GM19328 (cell line): ENCODE results near the gene FOXR1.
"Not testable (repeated sequence)": the region's sequence is repeated elsewhere in the genome, so short reads cannot be mapped to it uniquely, and the experiment has no call there.

Experiments used
- ATAC-seq: cut with Tn5 transposase; IDR thresholded peaks from one replicate; pipeline ENCODE4 v1.9.1; 2021; ENCODE audit warnings: mild to moderate bottlenecking, moderate library complexity; ENCODE audit not compliant: unreplicated experiment

Gene FOXR1

DNA sequence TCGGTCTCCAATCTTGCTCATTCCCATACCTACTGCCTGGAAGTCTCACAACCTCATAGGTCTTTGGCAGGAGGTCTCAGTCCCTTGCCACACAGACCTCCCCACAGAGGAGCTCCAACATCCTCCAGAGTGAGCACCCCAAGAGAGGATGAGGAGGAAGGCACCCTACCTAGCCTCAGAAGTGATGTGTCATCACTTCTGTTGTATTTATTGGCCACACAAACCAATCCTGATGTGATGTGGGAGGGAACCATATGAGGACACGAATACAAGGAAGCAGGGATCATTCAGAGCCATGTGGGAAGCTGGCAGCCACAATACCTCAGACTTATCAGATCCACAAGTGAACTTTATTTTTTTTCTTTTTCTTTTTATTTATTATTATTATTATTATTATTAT, 24.5 kb upstream of the FOXR1 start:
- no peak for ATAC-seq

DNA sequence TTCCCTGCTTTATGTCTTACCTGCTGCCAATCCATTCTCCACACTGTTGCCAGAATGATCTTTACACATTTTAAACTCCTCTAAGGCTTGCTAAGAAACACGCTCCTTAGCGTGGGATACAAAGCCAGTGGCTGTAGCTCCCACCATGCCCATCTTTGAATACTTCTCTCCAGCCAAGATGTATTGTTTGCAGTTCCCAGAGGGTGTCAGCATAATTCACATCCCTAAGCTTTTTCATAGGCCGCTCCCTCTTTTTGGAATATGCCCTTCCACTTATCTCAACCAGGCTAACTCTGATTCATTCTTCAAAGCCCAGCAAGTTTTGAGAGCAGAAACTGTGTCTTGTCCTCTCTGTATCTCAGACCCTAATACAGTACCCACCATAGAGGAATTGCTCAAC, 23.6 kb upstream of the FOXR1 start:
- ATAC-seq: no peak

DNA sequence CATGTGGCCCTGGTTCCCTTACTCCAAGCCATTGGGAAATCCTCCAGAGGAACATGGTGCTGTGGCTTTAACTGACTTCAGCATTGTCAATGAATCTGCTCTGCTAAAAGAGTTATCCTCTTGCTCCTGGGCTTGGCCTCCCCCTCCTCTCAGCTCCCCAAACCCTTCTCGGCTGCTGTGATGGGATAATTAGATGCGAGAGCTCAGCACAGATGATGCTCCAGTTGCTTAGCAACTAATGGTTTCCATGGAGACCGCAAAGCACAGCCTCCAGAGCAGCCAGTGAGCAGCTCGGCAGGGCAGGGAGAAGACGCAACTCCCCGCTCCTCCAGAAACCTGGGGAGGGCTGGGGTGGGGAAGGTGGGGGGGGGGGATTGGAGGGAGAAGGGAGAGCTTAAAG, 18.3 kb upstream of the FOXR1 start:
- ATAC-seq: no peak

DNA sequence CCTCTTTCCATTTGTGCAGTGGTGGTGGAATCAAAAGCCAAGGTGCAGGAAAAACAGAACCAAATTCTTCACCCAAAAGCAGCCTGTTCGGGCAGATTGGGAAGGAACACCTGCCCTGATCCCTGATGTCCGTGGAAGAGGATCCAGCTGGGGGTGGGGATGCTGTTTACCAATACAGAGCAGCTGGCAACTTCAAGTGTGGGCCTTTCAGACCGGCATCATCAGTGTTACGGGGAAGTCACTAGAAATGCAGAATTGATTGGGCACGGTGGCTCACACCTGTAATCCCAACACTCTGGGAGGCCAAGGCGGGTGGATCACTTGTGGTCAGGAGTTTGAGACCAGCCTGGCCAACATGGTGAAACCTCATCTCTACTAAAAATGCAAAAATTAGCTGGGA, 17.6 kb upstream of the FOXR1 start:
- not testable (repeated sequence) for ATAC-seq

DNA sequence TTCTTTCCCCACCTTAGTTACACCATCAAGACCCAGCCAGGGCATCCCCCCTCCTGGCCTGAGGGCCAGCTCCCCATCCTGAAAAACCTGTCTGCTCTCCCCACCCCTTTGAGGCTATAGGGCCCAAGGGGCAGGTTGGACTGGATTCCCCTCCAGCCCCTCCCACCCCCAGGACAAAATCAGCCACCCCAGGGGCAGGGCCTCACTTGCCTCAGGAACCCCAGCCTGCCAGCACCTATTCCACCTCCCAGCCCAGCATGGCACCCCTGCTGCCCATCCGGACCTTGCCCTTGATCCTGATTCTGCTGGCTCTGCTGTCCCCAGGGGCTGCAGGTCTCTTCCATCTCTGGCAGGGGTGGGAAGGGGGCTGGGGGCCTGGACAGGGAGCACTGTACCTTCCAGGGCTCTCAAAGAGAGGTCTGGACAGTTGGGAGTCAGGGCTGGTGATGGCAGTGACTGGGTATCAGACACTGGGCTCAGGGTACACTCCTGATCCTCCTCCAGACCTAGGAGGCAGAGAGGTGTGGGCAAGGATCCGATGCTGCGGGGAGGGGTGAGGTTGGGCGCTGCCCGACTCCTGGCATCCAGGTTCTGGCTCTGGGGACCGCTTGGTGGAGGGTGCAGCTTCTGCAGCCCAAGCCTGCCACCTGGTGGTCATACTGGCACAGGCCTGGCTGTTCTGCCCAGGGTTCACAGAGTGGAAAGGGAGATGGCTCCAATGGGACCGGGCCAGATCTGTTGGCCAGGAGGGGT, 15.3 kb upstream of the FOXR1 start, which contains the start of gene UPK2:
TSS of gene UPK2 (plus strand) at position 205 of the 753 bp plus-strand sequence. CDS start at position 258, 53 bp downstream.
- no peak for ATAC-seq

DNA sequence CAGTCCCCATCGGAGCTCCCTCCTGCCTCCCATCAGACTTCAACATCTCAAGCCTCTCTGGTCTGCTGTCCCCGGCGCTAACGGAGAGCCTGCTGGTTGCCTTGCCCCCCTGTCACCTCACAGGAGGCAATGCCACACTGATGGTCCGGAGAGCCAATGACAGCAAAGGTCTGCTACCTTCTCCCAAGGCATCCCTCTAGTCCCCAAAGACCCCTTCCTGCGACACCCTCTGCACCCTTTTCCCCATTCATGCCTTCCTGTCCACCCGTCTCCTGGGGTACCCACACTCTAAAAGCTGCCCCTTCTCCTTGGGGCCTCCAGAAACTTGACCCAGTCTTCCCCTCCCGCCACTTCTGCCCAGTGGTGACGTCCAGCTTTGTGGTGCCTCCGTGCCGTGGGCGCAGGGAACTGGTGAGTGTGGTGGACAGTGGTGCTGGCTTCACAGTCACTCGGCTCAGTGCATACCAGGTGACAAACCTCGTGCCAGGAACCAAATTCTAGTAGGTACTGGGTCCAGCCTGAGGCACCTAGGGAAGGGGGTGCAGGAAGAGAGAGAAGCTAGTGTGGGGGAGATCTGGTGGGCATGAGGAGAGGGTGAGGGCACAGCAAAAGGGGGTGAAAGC, 14.6 kb upstream of the FOXR1 start:
- no peak for ATAC-seq

DNA sequence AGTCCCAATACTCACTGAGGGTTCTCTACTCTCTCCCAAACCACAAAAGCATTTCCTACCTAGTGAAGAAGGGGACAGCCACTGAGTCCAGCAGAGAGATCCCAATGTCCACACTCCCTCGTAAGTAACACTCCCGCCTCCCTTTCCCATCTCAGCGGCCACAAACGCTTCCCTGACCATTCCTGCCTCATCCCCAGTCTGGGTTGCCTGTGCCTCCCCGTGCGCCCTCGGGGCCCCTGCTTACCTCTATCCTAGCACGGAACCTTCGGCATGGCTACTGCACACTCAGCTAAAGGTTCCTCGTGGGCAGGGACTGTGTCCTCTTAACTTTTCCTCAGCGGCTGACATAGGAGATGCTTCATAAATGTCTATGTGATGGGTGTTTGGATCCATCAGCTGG, 14.0 kb upstream of the FOXR1 start:
- no peak for ATAC-seq

DNA sequence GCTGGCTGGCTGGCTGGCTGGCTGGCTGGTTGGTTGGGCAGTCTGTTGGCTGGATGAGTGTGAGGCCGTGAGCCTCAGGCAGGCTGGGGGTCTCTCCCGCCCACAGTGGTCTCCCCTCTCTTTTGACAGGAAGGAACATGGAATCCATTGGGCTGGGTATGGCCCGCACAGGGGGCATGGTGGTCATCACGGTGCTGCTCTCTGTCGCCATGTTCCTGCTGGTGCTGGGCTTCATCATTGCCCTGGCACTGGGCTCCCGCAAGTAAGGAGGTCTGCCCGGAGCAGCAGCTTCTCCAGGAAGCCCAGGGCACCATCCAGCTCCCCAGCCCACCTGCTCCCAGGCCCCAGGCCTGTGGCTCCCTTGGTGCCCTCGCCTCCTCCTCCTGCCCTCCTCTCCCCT, 13.6 kb upstream of the FOXR1 start:
- ATAC-seq: no peak

DNA sequence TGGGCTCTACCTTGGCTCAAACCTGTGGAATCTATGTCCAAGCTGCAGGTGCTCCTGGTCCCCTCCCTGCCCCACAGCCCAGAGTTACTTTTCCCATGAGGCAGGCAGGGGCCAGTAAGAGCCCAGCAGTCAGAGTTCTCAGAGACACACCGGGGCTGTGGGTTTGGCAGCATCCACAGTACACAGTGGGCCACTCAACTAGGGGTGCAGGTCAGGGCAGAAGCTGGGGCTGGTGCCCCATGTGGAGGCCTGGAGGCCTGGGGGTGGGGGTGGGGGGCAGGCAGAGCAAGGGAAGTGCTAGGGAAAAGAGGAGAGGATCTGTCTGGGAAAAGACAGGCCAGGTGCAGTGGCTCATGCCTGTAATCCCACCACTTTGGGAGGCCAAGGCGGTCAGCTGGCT, 13.0 kb upstream of the FOXR1 start:
- ATAC-seq: no peak

DNA sequence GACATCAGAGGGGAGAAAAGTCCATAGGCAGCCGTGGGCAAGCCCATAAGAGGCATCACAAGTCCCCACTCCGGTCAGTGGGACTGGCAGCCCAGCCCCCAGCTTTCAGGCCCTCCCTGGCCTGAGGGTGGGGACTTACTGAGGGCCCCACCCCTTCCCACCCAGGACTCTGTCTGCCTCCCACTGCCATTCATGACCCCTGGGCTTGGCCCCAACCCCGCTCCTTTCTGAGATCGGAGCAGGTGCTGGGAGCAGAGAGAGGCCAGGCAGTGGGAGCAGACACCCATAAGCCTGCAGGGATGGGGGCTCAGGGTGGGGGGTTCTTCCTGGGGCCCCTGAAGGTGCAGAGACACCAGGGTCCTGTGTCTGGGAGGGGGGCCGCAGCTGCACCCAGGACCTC, 10.4 kb upstream of the FOXR1 start:
- ATAC-seq: no peak

DNA sequence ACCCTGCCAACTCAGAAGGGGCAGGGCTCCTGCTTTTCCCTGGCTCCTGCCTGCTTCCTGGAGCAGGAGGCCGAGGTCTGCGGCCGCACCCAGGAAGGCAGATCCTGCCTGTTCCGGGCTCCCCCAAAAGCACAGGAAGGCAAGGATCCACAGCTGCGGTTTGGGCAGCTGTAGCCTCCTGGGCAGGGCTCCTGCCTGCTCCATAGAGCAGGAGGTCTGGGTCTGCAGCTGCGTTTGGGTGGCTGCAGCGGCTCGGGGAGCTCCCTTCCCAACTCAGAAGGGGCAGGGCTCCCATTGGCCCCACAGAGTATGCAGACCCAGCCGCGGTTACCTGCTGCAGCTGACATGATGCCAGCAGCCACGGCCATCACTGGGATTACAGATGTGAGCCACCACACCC, 10.0 kb upstream of the FOXR1 start:
- no peak for ATAC-seq

DNA sequence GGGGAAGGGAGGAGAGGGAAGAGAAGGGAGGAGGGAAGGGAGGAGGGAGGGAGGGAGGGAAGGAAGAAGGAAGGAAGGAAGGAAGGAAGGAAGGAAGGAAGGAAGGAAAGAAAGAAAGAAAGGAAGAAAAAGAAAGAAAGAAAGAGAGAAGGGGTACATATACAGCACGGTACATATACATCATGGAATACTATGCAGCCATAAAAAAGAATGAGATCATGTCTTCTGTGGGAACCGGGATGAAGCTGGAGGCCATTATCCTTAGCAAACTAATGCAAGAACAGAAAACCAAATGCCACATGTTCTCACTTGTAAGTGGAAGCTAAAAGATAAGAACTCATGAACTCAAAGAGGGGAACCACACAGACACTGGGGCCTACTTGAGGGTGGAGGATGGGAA, 2.1 kb upstream of the FOXR1 start:
- not testable (repeated sequence) for ATAC-seq

DNA sequence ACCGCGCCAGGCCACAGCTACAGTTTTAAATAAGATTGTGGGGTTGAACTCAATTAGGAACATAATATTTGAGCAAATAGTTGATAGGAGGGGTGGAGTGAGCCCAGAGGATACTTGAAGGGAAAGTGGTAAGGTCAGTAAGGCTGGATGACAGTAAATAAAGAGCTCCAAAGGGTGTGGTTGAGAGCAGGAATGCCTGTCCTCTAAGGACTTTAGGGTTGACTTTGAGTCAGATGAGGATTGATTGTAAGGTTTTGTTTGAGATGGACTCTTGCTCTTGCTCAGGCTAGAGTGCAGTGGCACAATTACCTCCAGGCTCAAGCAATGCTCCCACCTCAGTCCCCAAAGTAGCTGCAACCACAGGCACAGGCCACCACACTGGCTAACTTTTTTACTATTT, 2.4 kb downstream of the FOXR1 start:
- no peak for ATAC-seq

DNA sequence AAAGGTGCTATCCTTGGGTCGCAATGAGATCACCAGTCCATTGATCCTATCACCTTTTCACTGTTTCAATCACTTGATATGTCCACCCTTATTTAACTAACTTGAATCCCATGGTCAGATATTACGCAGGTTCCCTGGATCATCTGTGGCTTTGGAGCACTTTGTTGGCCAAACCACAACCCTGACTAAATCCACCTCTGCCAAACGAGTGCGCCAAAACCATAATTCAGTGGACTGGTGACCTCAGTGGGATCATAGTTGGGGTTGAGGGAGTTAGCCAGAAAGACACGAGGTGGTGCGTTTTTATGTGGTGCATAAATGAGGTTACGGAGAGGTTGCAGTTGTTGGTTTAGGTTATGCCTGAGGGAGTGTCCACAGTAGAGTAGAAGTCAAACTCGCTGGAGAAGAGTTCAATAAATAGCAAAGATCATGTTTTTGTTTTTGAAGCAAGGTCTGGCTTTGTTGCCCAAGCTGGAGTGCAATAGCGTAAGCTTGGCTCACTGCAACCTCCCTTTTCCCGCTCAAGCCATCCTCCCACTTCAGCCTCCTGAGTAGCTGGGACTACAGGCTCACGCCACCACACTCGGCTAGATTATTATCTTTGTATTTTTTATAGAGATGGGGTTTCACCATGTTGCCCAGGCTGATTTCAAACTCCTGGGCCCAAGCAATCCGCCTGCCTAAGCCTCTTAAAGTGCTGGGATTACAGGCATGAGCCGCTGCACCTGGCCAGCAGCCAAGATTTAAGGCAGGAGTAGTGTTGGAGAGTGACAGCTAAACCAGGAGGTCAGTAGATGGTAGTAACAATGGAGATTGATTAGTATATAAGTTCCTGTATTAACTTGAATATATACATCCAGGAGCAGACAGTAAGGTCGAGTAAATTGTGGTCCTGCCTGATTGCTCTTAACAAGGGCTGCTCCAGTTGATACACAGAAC, 4.5 kb downstream of the FOXR1 start:
- no peak for ATAC-seq

DNA sequence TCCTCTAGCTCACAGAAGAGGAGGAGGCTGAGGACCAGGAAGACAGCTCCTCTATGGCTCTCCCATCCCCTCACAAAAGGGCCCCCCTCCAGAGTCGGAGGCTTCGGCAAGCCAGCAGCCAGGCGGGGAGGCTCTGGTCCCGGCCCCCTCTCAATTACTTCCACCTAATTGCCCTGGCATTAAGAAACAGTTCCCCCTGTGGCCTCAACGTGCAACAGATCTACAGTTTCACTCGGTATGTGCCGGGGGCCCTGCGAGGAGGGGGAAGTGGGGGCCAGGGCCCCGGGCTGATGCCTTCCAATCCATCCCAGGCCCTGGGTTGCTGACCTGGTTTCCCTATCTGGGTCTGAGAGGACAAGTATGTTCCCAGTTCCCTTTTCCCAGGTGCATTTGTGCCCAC, 7.9 kb downstream of the FOXR1 start:
- no peak for ATAC-seq

DNA sequence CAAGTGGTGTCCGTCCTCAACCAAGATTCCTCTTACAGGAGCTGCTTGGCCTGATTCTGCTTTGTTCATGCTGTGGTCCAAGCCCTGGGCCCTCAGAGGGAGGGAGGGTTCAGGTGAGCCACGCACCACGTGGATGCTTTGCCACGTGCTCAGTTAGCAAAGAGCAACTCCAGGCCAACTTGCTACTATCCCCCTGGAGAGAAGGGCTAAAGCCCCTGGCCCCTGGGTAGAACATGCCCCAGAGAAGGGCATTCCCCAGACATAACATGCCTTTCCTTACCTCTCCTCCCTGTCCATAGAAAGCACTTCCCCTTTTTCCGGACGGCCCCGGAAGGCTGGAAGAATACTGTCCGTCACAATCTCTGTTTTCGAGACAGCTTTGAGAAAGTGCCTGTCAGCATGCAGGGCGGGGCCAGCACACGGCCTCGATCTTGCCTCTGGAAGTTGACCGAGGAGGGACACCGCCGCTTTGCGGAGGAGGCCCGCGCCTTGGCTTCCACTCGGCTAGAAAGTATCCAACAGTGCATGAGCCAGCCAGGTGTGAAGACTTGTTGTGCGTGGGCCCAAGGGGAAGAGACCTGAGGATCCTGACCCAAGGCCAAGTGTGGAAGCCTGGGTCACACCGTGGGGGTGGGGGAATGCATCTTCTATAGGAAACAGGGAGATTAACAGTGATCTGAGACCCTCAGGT, 8.8 kb downstream of the FOXR1 start:
- ATAC-seq: no peak

DNA sequence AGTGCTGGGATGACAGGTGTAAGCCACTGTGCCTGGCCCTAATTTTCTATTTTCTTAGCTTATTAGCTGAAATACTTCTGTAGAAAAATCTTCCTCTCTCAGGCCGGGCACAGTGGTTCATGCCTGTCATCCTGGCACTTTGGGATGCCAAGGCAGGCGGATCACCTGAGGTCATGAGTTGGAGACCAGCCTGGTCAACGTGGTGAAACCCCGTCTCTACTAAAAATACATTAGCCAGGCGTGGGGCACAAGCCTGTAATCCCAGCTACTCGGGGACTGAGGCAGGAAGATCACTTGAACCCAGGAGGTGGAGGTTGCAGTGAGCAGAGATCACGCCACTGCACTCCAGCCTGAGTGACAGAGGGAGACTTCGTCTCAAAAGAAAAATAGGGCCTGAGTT, 12.8 kb downstream of the FOXR1 start:
- not testable (repeated sequence) for ATAC-seq

DNA sequence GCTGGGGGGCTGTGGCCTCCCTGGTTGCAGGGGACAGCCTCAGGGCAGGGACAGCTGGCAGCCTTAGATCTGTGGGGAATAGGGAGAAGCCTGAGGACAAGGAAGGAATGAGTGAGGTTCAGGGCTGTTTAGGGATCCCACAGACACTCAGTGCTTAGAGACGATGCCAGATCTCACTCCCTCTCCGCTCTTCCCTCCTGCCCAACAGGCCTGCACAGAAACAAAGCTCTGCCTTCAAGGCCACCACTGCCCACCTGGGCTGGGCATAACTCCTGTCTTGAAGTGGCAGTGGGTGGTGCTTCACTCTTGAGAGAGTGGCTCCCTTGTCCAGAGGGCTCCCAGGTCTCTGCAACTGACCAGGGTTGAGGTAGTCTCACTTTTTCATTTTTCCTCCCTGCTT, 13.3 kb downstream of the FOXR1 start:
- no peak for ATAC-seq

DNA sequence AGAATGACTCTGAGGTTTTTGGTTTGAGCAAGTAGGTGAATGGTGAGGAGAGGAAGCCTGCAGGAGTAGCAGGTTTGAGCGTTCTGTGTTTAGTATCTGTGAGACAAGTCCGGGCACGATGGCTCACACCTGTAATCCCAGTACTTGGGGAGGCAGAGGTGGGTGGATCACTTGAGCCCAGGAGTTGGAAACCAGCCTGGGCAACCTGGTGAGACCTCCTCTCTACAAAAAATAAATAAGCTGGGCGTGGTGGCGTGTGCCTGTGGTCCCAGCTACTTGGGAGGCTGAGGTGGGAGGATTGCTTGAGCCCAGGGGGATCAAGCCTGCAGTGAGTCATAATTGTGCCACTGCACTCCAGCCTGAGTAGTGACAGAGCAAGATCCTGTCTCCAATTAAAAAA, 16.7 kb downstream of the FOXR1 start:
- ATAC-seq: no peak

DNA sequence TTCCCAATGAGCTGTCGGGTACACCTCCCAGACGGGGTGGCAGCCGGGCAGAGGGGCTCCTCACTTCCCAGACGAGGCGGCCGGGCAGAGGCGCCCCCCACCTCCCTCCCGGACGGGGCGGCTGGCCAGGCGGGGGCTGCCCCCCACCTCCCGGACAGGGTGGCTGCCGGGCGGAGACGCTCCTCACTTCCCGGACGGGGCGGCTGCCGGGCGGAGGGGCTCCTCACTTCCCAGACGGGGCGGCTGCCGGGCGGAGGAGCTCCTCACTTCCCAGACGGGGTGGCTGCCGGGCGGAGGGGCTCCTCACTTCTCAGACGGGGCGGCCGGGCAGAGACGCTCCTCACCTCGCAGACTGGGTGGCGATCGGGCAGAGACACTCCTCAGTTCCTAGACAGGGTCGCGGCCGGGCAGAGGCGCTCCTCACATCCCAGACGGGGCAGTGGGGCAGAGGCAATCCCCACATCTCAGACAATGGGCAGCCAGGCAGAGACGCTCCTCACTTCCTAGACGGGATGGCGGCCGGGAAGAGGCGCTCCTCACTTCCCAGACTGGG, 20.0 kb downstream of the FOXR1 start:
- ATAC-seq: not testable (repeated sequence)
